ENCODE measurements around the gene PVALEF.

PVALEF gene

GRCh38 chr17:81159611-81160265 lies 5.6 kb upstream of the PVALEF start:
- DNase-seq: peak in 1 of 10 donors; percentile 74
- intact Hi-C loops (cut with DNase I): no loop called here

DNA sequence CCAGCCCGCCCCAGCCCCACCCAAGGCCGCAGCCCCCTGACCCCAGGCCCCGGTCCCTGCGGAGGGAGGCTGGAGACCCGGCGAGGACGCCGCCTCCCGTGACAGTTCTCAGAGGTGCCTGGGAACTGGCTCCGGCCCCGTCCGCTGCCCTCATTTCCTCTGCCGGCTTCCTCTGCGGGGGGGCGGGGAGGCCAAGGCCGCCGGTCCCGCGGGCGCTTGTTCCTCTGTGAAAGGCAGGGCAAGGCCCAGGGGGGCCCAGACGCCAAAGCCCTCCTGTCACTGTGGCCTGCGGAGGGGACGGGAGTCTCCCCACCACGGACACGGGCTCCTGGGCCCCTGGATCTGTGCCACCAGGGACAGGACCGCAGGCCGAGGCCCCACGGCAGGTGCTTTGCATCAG lies 5.0 kb upstream of the PVALEF start:
- intact Hi-C loops (cut with DNase I): no loop called here
- peak in 2 of 10 donors; percentile 51 to 87 for DNase-seq

- intact Hi-C loops (cut with DNase I): no loop called here
- peak in 1 of 10 donors; percentile 88 for DNase-seq
These were observed 4.4 kb upstream of the PVALEF start for GRCh38 chr17:81160747-81161453.

- peak in 1 of 10 donors; percentile 72 for DNase-seq
- intact Hi-C loops (cut with DNase I): no loop called here
These were observed 3.8 kb upstream of the PVALEF start for GRCh38 chr17:81161536-81161935.

- intact Hi-C loops (cut with DNase I): no loop called here
- peak in 1 of 10 donors; percentile 51 for DNase-seq
These were observed 3.3 kb upstream of the PVALEF start for GRCh38 chr17:81161972-81162371.

DNA sequence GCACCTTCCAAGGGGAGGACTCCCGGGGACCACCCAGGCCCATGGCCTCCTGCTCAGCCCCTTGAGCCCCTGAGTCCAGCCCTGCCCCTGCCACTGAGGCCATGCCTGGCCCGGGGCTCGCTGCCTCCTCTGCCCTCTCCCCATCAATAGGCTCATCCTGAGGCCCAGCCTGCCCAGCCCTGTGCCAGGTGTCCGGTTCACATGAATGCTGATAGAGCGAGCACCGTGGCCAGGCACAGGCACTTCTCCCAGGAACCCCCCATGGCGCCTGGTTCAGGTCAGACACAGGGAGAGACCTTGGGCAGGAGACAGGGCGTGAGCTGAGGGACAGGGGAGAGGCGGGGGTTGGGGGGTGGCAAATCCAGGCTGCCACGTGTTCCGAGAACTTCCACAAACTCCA lies 2.8 kb upstream of the PVALEF start:
- peak in 1 of 10 donors; percentile 66 for DNase-seq
- intact Hi-C loops (cut with DNase I): no loop called here

DNA sequence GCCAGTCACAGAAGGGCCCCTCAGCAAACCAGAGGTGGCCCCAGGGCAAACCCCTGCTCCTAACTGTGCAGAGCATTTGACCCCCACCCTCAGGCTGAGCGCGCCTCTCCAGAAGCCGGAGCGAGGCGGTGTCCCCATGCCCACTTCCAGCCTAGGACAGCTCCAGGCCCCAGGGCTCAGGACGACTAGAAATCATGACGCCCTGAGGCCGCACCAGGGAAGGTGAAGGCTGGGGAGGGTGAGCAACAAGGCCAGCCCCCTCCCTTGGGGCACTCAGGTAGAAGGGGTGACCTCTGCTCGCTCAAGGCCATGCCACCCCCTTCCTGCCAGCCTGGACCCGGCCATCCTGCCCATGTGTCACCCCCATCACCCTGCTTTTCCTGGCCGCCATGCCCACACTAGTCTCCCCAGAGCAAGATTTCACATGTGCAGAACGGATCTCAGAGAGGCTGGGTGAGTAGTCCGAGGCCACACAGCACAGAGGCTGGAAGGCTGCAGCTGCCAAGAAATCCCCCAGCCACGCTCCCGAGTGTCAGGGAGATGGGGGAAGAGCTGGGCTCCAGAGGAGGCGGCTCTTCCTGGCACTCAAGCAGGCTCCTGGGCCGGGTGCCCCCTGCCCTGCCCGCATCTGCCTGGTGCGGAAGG lies 2.1 kb upstream of the PVALEF start:
- DNase-seq: peak in 1 of 10 donors; percentile 52
- intact Hi-C loops (cut with DNase I): no loop called here

DNA sequence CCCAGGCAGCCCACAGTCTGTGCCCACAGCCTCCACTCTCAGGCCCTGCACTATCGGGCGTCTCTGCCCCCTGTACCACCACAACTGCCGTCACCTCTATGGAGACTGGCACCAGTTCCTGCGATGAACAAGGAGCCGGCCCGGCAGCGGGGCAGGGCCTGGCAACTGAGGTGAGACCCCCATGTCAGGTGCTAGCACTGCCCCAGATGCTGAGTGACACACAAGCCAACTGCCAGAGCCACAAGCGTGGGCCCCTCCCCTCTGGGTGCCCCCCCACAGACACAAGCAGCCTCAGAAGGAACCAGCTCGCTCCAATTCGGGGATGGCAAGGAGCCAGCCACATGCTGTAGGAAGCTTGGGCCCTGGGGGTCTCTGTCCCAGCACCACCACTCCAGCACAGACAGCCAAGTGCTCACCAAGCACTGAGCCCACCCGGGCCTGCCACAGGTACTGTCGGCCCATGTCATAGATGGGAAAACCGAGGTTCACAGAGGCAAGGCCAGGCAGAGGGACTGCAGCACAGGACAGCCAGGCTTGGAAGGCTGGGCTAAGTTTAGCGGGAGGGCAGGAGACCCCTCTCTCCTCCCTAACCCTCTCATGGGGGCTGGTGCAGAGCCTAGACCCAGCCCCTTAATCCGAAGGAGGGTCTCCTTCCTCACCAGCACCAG lies 1.5 kb upstream of the PVALEF start:
- intact Hi-C loops (cut with DNase I): no loop called here
- DNase-seq: peak in 1 of 10 donors; percentile 87

GRCh38 chr17:81164371-81165245 lies 699 bp upstream of the PVALEF start:
- peak in 6 of 10 donors; percentile 61 to 95 (median 67) for DNase-seq
- intact Hi-C loops (cut with DNase I): no loop called here

GRCh38 chr17:81166033-81166492 lies 756 bp downstream of the PVALEF start, which contains the start of gene AATK:
AATK (minus strand) TSS chr17:81166221; CDS start chr17:81165992, 229 bp downstream.
- peak in 1 of 10 donors; percentile 54 for DNase-seq
- intact Hi-C loops (cut with DNase I): no loop called here

GRCh38 chr17:81167194-81167524 lies 1.9 kb downstream of the PVALEF start:
- intact Hi-C loops (cut with DNase I): no loop called here
- no peak for DNase-seq

GRCh38 chr17:81167638-81168037 lies 2.3 kb downstream of the PVALEF start:
- peak in 1 of 10 donors; percentile 69 for DNase-seq
- intact Hi-C loops (cut with DNase I): no loop called here

- intact Hi-C loops (cut with DNase I): no loop called here
- DNase-seq: no peak
These were observed 4.6 kb downstream of the PVALEF start for GRCh38 chr17:81169870-81170309.

GRCh38 chr17:81170727-81171494 lies 5.6 kb downstream of the PVALEF start:
- intact Hi-C loops (cut with DNase I): no loop called here
- peak in 1 of 10 donors; percentile 75 for DNase-seq

- peak in 1 of 10 donors; percentile 28 for DNase-seq
- intact Hi-C loops (cut with DNase I): no loop called here
These were observed 6.6 kb downstream of the PVALEF start for GRCh38 chr17:81171941-81172340.

- DNase-seq: peak in 1 of 10 donors; percentile 67
- intact Hi-C loops (cut with DNase I): no loop called here
These were observed 7.9 kb downstream of the PVALEF start for GRCh38 chr17:81173052-81173761.

DNA sequence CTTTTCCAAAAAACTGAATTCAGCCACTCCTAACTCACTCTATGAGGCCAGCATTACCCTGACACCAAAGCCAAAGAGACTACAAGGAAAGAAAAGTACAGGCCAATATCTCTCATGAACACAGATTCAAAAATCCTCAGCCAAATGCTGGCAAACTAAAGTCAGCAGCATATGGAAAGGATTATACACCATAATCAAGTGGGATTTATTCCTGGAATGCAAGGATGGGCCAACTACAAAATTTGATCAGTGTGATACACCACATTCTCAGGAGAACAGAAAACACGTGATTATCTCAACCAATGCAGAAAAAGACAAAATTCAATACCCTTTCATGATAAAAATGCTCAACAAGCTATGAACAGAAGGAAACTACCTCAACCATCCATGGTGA lies 8.5 kb downstream of the PVALEF start:
- DNase-seq: no peak
- intact Hi-C loops (cut with DNase I): no loop called here

GRCh38 chr17:81176666-81177065 lies 11.4 kb downstream of the PVALEF start:
- DNase-seq: no peak
- intact Hi-C loops (cut with DNase I): no loop called here

Data from posterior cingulate gyrus (tissue), 11 donors.